ENCODE data around the gene C11orf68.

Gene C11orf68

GRCh38 chr11:65921033-65921555, 2.2 kb upstream of the C11orf68 start:
- H3K4me3 ChIP-seq (replicated peaks in 1 of 2; ENCODE audit: low read depth in 2 of 2, low read length in 2 of 2) = peak overlapping the region; percentile 80 to 86
- no peak for DNase-seq (ENCODE audit: low read depth in 2 of 2)
- TF ChIP-seq, protein P1, sequence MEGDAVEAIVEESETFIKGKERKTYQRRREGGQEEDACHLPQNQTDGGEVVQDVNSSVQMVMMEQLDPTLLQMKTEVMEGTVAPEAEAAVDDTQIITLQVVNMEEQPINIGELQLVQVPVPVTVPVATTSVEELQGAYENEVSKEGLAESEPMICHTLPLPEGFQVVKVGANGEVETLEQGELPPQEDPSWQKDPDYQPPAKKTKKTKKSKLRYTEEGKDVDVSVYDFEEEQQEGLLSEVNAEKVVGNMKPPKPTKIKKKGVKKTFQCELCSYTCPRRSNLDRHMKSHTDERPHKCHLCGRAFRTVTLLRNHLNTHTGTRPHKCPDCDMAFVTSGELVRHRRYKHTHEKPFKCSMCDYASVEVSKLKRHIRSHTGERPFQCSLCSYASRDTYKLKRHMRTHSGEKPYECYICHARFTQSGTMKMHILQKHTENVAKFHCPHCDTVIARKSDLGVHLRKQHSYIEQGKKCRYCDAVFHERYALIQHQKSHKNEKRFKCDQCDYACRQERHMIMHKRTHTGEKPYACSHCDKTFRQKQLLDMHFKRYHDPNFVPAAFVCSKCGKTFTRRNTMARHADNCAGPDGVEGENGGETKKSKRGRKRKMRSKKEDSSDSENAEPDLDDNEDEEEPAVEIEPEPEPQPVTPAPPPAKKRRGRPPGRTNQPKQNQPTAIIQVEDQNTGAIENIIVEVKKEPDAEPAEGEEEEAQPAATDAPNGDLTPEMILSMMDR (IDR thresholded peaks at IDR 0.05; ENCODE audit: low read depth, low read length) = no peak

- TF ChIP-seq, protein P1 (IDR thresholded peaks at IDR 0.05; ENCODE audit: low read depth, low read length) = no peak
- DNase-seq (ENCODE audit: low read depth in 2 of 2) = no peak
- peak overlapping the region; percentile 80 to 86 for H3K4me3 ChIP-seq (replicated peaks in 1 of 2; ENCODE audit: low read depth in 2 of 2, low read length in 2 of 2)
These were observed 1.5 kb upstream of the C11orf68 start for GRCh38 chr11:65920372-65920802.

DNA sequence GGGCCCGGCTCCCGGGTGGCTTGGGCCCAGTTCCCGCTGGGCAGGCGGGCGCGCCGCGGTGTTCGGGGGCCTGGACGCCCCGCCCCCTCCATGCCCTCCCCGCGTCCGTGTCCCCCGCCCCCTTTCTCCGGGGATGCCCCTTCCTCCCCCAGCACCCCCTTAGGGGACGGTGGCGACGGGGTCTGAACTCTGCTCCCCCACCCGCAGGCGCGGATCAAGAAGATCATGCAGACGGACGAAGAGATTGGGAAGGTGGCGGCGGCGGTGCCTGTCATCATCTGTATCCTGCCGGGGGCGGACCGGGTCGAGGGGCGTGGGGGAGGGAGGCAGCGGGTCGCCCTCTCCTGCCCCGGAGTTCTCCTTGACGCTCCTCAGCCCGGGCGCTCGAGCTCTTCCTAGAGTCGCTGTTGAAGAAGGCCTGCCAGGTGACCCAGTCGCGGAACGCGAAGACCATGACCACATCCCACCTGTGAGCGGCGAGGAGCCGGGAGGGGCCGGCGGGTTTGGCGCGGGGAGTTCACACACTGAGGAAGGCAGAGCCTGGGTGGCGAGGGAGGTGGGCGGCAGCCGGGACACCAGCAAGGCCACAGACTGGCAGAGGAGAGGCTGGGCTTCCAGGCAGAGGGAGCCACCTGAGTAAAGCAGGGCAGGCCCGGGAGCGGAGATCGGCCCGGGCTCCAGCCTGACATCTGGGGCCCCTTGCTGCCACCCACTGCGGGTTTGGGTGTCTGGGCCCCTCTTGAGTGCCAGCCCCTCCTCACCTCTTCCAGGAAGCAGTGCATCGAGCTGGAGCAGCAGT, 910 bp upstream of the C11orf68 start:
- H3K4me3 ChIP-seq (replicated peaks in 1 of 2; ENCODE audit: low read depth in 2 of 2, low read length in 2 of 2) = peak overlapping the region; percentile 80 to 86
- TF ChIP-seq, protein P1 (IDR thresholded peaks at IDR 0.05; ENCODE audit: low read depth, low read length) = no peak
- no peak for DNase-seq (ENCODE audit: low read depth in 2 of 2)

- peak; percentile 99 for DNase-seq (ENCODE audit: low read depth in 2 of 2)
- TF ChIP-seq, protein P1 (IDR thresholded peaks at IDR 0.05; ENCODE audit: low read depth, low read length) = no peak
- peak within 1 kb of the TSS; percentile 88 to 91 for H3K4me3 ChIP-seq (replicated peaks in 1 of 2; ENCODE audit: low read depth in 2 of 2, low read length in 2 of 2)
These were observed 295 bp upstream of the C11orf68 start, which contains the start of gene DRAP1 for GRCh38 chr11:65919141-65919572. Gene DRAP1 (plus strand): TSS chr11:65919426. CDS start chr11:65919502, 76 bp downstream.

DNA sequence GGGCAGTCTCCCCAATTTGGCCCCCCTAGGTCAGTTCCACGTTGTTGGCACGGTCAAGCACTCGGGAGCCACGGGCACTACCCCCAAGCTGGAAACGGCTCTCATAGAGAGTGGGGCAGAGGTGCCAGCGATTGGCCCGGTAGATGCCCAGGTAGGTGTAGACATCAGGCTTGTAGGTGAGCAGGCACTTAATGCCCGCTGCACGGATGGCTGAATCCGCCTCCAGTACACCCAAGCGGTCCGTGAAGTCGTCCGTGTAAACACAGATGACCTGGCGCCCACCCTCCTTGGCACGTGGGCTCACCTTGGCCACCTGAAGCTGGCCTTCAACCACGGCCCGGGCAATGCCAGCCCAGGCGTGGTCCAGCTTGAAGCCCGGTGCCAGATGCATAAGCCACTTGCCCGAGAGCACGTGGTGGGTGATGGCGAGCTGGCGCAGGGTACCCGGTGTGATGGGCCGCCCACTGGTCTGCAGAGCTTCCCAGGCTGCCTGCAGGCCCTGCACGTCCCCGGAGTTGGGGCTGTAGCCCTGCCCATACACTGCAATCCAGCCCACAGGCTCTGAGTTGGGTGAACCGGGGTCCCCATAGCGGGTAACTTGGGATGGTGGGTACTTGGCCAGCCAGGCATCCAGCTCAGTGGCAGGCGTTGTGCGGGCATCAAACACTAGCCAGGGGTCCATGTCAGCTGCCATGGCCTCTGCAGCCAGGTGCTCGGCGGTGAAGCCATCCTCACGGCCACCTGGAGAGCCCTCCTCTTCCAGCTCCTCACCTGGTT, 1.2 kb downstream of the C11orf68 start:
- TF ChIP-seq, protein P1 (IDR thresholded peaks at IDR 0.05; ENCODE audit: low read depth, low read length) = no peak

DNA sequence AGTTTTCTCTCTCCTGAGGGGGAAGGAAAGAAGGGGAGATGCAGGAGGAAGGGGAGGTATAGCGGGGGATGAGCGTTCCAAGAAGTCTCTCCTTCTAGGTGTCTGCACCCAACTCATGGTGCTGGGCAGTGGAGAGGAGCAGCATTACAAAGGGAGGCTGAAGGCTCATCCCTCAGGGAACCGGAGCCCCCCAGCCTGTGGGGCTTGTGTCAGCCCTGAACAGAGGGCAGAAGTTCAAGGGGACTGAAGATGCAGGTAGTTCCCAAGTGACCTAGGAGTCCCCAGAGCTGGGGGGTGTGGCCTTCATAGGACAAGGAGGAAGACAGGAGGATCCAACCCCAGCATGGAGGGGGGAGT, 1.8 kb downstream of the C11orf68 start:
- DNase-seq (ENCODE audit: low read depth in 2 of 2) = no peak
- peak overlapping the region in 1 of 2 donors; percentile 88 for H3K4me3 ChIP-seq (replicated peaks in 1 of 2; ENCODE audit: low read depth in 2 of 2, low read length in 2 of 2)
- TF ChIP-seq, protein P1 (IDR thresholded peaks at IDR 0.05; ENCODE audit: low read depth, low read length) = no peak

More for the DNA sequence above, 1.2 kb downstream of the C11orf68 start:
- DNase-seq (ENCODE audit: low read depth in 2 of 2) = no peak
- H3K4me3 ChIP-seq (replicated peaks in 1 of 2; ENCODE audit: low read depth in 2 of 2, low read length in 2 of 2) = peak overlapping the region; percentile 88 to 91

Data from cardiac fibroblast (primary cell).